GM18508 (cell line): ENCODE results near the gene GOSR1.
"Not testable (repeated sequence)": the region's sequence is repeated elsewhere in the genome, so short reads cannot be mapped to it uniquely, and the experiment has no call there.

Source experiments
- ATAC-seq: cut with Tn5 transposase; IDR thresholded peaks from one replicate; pipeline ENCODE4 v1.9.1; 2021; ENCODE audit warnings: moderate number of reproducible peaks; ENCODE audit not compliant: insufficient read depth, unreplicated experiment

The GOSR1 gene

DNA sequence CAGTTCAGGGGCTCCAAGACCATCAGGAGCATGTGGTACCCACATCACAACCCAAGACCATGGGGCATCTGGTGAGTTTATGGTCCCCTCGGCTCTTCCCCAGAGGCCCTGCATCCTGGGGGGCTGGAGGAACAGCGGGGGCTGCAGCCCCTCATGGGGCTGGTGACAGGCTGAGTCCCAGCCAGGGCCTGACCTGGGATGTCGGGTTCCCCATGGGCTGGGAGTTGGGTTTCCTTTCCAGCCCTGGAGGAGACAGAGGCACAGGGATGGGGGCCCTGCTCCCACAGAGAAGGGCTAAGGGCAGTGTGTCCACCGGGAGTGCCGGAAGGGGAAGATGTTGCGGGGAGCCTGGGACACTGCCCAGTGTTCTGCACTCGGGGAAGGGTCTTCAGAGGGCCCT lies 82.4 kb downstream of the GOSR1 start:
- no peak for ATAC-seq

DNA sequence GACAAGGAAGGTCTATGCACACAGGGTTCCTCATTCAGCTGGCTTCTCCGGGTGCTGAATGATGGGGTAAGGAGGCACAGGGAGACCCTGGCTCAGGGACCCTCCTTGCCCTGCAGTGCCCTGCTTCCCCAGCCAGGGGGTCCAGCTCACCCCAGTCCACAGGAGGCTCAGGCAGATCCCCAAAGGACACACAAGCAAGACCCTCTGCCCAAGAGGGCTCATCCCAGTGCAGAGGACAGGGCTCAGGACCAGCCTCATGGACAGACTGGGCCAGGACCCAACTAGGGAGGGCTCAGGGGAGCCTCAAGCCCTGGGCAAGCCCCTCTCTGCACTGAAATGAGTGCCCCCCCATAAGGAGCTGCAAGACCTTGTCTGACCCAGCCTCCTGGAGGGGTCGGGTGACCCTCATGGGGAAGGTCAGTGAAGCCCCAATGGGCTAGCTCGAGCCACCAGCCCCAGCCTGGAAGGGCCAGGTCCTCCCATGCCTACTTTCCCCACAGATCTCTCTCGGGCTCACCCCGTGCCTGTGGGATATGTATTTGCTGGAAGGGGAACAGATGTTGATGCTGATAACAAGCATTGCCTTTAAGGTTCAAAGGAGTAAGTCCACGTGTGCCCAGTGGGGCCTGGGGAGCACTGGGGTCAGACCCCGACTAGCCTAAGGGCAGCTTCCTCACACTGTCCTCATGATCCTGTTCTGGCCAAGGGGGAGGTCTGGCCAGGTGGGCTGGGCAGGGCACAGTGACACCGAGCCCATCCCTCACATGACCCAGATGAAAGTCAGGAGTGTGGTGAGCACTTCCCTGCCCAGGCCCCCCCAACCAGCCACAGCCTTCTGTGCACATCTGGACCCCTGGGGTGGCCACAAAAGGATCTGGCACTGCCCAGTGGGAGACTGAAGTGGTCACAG lies 83.2 kb downstream of the GOSR1 start:
- ATAC-seq, result not testable (repeated sequence)

DNA sequence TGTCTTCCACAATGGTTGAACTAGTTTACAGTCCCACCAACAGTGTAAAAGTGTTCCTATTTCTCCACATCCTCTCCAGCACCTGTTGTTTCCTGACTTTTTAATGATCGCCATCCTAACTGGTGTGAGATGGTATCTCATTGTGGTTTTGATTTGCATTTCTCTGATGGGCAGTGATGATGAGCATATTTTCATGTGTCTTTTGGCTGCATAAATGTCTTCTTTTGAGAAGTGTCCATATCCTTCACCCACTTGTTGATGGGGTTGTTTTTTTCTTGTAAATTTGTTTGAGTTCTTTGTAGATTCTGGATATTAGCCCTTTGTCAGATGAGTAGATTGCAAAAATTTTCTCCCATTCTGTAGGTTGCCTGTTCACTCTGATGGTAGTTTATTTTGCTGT lies 84.6 kb downstream of the GOSR1 start:
- ATAC-seq, result not testable (repeated sequence)

DNA sequence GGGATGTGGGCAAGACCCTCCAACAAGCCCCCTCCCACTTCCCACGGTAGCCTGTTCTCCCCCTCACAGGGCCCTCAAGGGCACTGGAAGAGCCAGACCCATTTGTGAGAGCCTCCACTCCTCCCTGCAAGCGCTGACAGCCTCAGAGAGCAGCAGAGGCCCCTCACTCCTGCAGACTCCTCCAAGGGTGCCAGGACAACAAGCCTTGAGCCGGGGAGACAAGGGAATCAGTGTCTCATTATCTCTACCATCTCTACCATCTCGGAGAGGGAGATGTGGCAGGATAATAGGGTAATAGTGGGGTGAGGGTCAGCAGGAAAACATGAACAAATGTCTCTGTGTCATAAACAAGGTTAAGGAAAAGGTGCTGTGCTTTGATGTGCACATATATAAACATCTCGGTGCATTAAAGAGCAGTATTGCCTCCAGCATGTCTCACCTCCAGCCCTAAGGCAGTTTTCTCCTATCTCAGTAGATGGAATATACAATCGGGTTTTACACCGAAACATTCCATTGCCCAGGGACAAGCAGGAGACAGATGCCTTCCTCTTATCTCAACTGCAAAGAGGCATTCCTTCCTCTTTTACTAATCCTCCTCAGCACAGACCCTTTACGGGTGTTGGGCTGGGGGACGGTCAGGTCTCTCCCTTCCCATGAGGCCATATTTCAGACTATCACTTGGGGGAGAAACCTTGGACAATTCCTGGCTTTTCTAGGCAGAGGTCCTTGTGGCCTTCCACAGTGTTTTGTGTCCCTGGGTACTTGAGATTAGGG lies 86.1 kb downstream of the GOSR1 start:
- ATAC-seq, result not testable (repeated sequence)

DNA sequence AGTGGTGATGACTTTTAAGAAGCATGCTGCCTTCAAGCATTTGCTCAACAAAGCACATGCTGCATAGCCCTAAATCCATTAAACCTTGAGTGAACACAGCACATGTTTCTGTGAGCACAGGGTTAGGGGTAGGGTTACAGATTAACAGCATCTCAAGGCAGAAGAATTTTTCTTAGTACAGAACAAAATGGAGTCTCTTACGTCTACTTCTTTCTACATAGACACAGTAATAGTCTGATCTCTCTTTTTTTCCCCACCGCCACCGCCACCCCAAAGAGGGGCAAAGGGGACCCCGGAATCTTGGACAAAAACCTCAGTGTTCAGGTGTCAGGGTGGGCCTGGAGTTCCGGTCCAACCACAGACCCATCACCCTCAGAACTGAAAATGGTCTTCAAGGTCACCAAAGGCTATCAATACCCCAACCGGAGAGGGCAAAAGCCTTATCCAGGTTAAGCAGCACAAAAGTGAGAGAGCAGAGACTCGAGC lies 86.7 kb downstream of the GOSR1 start:
- ATAC-seq, result not testable (repeated sequence)

DNA sequence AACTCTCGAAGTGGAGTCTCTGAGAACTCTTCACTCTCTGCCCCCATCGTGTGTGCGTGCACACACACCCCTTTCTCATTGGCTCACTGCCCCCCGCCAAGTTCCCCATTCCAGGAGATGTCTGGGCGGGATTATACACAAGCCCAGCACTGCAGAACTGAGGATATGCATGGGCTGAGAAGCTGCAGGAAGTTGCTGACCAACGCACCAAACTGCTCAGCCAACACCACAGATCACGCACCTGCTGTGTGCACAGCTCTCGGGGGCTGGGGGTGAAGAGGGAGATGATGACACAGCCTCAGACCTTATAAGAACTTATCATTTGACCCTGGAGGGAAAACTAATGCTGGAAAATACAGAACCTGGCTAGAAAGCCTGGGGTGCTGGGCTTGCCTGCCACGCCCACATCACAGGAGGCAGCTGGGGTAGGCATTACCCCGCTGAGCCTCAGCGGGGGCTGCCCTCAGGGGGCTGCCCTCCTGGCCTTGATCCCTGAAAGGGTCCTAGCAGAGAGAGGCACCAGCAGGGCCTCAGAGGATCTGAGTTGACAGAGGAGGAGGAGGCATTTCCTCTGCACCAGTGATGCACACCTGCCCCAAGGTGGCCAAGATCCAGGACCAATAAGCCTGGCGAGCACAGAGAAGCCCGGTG lies 87.3 kb downstream of the GOSR1 start:
- ATAC-seq, result not testable (repeated sequence)

DNA sequence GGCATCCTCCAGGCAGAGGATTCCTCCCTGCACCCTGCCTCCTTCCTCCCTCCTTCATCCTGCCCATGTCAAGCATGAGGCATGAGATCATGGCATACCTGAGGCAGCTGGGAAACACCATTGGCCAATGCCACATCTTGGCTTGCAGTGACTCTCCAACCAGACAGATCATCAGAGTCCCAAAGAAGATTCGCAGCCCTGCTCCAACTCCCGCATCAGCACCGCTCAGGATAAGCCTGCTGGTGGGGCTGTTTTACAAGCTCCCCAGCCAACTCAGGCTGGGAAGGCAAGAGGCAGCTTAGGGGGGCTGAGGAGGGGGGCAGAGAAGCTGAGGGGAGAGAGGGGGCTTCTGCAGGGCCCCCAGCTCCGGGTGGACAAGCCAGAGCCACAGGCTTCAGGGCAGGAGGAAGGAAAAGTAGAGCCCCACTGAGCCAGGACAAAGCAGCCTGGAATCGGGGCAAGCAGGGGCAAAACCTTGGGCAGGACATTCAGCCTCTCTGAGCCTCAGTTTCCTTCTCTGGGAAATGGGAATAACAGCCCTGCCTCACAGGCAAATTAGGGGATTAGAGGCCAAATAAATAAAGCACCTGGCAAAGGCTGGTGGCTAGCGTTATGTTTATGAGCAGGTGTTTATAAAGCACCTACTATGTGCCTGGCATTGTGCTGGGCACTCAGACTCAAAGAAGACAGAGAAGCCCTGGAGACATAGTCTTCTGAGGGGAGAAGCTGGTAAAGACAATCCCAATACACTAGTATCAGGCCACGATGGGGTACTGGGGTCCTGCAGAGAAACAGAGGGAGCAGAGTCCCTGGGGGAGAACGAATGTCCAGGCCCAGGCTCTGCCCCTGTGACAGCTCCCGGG lies 88.1 kb downstream of the GOSR1 start:
- ATAC-seq, result no peak

DNA sequence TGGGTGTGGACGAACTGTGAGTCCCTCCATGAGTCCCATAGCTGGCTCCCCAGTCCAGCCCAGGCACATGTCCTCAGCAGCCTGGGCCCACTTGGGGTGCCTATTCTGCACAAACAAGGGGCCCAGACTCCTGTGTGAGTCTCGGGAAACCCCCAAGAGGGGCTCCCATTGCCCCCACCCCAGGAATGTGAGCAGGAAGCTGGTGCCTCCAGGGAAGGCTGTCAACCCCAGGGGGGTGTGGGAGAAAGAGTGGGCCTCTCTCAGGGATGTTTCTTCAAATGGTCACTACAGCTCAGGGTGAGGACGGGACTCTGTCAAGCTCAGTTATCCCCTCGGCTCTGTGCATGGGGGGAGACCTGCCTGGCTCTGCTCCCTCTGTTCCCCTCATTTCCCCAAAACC lies 88.9 kb downstream of the GOSR1 start:
- ATAC-seq, result not testable (repeated sequence)

DNA sequence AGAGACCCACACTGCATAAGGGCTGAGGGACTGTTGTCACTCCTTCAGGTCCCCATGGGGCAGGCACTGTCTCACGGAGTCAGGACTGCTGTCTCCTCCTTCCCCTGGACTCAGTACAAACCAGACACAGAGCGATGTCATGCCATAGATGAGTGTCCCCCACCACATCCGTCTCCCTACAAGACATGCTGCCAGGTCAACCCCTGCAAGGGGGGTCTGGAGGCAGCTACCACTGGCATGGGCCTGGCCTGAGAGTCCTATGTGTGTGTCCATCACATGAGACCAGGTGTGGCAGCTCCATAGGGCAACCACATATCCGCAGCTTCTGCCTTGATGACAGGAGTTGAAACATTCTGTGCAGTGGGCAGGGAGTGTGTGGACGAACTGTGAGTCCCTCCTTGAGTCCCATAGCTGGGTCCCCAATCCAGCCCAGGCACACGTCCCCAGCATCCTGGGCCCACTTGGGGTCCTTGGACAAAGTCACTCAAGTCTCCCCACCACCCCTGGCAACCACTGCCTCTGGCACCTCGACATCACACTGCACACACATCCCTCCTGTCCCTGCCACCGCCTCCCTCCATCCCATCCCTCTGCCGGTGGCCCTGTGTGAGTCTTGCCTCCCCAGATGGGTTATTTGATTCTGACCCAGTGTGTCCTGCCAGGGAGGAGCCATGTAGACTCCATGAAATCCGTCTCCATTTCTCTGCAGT lies 89.5 kb downstream of the GOSR1 start:
- not testable (repeated sequence) for ATAC-seq

DNA sequence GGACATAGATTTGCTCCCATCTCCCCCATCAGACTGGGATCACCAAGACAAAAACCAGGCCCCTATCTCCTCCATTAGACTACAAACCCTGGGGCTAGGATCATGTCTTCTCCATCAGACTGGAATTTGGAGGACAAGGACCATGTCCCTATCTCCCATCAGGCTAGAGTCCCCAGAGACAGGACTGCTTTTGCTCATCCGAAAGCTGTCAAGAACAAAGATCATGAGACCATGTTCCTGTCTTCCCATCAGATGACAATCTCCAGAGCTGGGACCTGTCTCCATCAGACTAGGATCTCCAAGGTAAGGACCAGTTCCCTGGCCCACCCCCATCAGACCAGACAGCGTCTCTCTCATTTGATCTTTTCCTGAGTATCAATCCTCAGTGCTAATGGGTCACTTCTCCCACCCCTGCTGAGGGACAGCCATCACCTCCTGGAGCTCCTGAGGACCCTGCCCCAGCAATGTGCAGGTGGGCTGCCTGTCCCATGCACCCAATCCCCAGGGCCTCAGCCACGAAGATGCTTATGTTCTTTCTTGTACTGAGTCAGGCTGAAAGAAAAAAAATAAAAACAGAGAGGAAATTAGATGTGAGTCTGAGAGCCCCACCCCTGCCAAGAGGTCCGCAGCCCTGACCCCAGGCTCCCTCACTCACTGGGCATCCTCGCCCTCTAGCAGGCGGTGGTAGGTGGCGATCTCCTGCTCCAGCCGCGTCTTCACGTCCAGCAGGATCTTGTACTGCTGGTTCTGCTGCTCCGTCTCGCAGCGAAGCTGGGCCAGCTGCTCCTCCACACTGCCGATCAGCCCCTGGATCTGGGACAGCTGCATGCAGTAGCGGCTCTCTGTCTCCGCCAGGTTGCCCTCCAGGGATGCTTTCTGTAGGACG lies 90.3 kb downstream of the GOSR1 start:
- no peak for ATAC-seq

DNA sequence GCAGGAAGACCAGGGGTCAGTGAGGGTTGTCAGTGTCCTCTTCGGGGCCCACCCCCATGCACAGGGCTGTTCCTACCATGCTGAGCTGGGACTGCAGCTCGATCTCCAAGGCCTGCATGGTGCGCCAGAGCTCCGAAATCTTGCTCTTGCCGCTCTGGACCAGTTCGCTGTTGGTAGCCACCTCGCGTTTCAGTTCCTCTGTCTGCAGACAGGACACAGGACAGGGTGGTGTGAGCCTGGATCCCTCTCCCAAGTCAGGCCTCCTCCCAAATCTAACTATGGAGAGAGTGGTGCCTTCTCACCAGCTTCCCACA lies 90.9 kb downstream of the GOSR1 start:
- no peak for ATAC-seq

DNA sequence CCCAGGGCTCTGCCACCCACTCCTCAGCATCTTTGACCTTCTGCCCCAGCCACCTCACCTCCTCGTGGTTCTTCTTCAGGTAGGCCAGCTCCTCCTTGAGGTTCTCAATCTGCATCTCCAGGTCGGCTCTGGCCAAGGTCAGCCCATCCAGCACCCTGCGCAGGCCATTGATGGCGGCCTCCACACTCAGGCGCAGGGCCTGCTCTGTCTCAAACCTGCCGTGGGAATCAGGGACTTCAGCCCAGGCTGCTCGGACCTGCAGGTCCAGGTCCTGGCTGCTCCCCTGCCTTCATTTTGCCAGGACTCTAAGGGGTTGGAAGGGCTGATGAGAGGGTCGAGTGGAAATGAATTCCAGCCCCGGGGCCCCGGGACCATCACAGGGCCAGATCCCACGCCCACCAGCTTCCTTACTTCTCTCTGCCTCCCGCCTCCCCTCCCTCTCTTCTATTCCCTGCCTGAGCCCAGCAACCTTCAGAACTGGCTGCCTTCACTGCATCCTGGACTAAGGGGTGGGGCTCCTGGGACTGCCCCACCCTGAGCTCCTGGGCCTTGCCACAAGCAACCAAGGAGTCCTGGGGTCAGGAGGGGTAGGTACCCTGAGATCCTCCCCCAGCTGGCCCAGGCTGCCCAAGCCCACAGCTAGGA lies 92.4 kb downstream of the GOSR1 start:
- not testable (repeated sequence) for ATAC-seq

DNA sequence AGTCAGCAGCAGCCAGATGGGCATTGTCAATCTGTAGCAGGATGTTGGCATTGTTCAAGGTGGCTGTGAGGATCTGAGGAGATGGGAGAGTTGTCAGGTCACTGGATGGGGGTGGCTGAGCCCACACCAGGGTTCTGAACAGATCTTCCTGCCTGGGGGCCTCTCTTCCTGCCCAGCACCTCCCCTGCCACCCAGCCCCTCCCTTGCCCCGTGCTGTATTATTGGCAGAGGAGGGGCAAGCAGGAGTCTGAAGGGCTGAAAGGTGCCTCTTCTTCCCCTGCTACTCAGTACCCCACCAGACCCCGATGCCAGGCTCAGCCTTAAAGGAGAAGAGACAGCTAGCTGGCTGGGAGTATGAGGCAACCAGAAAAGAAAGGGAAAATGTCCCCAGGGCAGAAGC lies 93.0 kb downstream of the GOSR1 start:
- ATAC-seq, result no peak

DNA sequence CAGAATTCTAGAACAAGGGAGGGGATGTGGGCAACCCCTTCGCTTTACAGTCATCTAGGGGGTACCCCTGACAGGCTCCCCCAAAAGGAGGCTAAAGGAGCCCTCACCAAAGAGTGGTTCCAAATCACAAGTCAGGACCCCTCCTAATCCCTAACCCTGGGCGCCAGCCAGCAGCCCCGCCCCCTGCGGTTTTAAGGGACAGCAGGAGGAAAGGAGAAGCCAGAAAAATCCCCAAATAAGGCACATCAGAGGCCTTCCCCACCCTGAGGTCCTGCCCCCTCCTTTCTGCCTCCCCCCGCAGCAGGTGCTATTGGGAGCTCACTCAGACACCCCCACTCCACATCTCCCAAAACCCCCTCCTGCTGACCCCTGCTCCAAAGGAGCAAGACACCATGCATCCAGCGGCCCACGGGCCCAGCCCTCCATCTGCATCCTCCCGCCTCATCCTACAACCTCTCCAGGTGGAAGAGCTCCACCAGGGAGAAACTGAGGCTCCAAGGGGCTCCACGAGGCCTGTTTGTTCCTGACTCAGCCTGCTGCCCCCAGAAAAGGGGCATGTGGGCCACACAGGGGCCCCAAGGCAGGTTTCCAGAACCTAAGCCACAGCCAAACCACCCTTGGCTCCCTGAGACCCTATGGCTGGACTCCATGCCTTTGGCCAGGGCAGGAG lies 93.5 kb downstream of the GOSR1 start:
- no peak for ATAC-seq

DNA sequence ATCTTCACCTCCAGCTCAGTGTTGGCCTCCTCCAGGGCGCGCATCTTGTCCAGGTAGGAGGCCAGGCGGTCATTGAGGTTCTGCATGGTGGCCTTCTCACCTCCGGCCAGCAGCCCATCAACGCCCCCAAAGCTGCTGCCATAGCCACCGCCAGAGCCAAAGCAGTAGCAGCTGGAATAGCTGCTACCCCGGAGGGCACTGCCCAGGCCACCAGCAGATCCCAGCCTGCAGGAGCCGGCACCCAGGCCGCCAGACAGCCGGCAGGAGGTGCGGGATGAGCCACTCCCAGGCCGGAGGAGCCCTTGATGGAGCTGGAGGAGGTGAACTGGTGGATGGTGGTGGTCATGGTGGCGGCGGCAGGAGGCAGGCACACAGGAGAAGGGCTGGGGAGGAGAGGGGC lies 94.2 kb downstream of the GOSR1 start:
- not testable (repeated sequence) for ATAC-seq

DNA sequence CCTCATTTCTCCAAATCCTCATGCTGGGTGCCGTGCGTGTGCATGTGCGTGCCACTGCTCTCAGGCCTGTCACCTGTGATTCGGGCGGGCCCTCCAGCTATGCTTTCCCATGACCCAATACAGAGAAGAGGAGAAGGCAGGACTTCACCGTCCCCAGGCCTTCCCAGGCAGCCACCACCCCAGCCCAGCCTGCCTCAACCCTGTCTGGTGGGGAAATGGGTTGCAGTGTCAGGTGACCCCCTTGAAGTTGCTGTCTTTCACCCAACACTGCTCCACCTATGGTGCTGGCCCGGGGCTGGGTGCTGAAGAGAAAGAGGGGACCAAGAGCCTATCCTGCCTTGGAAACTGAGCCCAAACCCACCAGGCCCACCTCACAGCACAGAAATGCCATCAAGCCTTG lies 94.7 kb downstream of the GOSR1 start:
- no peak for ATAC-seq
